ENCODE measurements around the gene MBD2.

DNA sequence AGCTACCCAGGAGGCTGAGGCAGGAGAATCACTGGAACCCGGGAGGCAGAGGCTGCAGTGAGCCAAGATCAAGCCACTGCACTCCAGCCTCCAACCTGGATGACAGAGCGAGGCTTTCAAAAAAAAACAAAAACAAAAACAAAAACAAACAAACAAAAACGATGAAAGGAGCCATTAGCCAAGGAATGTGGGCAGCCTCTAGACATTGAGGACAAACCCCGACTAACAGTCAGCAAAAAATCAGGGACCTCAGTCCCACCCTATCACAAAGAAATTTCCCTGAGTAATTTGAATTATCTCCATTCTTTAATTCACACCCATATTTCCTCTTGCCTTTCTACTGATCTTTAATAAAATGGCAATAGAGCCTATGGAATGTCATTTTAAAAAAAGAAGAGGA is 75.8 kb downstream of the MBD2 start:
- TF ChIP-seq, protein P1, sequence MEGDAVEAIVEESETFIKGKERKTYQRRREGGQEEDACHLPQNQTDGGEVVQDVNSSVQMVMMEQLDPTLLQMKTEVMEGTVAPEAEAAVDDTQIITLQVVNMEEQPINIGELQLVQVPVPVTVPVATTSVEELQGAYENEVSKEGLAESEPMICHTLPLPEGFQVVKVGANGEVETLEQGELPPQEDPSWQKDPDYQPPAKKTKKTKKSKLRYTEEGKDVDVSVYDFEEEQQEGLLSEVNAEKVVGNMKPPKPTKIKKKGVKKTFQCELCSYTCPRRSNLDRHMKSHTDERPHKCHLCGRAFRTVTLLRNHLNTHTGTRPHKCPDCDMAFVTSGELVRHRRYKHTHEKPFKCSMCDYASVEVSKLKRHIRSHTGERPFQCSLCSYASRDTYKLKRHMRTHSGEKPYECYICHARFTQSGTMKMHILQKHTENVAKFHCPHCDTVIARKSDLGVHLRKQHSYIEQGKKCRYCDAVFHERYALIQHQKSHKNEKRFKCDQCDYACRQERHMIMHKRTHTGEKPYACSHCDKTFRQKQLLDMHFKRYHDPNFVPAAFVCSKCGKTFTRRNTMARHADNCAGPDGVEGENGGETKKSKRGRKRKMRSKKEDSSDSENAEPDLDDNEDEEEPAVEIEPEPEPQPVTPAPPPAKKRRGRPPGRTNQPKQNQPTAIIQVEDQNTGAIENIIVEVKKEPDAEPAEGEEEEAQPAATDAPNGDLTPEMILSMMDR (IDR thresholded peaks at IDR 0.05) = no peak
- no peak for TF ChIP-seq POLR2A (IDR thresholded peaks at IDR 0.05)
